ENCODE measurements around the gene FRMD4A.

GRCh38 chr10:14146025-14146424 is 184.7 kb downstream of the FRMD4A start:
- no peak for TF ChIP-seq CTCF (IDR thresholded peaks at IDR 0.05)
- no peak for TF ChIP-seq EZH2 (IDR thresholded peaks at IDR 0.05)
- TF ChIP-seq EZH2phosphoT487 (IDR thresholded peaks at IDR 0.05): no peak

Data from neural progenitor cell (in vitro differentiated cells).